HG03064 (cell line): ENCODE data around the gene VAC14.

Experiments used
- ATAC-seq: cut with Tn5 transposase; IDR thresholded peaks from one replicate; pipeline ENCODE4 v1.9.1; 2021; ENCODE audit warnings: low read depth; ENCODE audit not compliant: unreplicated experiment

Gene VAC14

DNA sequence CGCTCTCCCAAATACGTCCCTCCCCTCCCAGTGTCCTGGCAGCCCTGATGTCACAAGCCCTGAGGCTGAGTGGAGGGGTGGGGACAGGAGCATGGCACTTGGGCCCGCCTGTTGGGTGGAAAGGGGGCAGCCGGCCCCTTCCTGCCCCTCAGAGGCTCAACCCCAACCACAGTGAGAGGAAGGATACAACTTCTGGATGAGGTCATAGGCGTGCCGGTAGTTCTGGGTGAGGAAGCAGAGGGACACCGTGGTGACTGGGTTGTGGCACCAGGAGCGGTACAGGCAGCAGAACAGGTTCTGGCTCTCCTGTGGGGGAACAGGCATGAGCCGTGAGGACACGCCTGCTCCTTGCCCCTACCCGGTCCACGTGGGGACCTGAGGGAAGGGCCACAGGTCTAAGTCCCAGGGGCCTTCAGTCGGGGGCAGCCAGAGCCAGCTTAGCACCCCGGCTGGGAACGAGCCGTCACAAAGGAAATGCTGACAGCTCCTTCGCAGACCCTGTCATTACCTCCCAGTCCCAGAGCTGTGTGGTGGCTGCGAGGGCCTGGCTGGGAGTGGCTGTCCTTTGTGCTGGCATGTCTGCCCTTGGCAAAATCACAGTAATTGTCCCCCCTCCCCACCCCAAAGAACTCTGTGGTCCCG is 103.9 kb downstream of the VAC14 start:
- no peak for ATAC-seq

DNA sequence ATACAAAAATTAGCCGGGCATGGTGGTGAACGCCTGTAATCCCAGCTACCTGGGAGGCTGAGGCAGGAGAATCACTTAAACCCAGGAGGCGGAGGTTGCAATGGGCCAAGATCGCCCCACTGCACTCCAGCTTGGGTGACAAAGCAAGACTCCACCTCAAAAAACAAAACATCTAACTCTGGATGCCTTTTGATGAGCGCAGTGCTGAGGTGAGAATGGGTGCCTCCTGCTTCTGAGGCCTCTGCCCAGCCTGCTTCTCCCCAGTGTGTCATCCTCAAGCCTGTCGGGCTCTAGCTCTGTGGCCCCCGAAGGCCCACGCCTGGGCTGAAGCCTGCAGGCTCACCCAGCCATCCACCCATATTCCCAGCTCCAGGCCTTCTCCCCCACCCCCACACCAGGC is 104.6 kb downstream of the VAC14 start:
- ATAC-seq, result no peak

DNA sequence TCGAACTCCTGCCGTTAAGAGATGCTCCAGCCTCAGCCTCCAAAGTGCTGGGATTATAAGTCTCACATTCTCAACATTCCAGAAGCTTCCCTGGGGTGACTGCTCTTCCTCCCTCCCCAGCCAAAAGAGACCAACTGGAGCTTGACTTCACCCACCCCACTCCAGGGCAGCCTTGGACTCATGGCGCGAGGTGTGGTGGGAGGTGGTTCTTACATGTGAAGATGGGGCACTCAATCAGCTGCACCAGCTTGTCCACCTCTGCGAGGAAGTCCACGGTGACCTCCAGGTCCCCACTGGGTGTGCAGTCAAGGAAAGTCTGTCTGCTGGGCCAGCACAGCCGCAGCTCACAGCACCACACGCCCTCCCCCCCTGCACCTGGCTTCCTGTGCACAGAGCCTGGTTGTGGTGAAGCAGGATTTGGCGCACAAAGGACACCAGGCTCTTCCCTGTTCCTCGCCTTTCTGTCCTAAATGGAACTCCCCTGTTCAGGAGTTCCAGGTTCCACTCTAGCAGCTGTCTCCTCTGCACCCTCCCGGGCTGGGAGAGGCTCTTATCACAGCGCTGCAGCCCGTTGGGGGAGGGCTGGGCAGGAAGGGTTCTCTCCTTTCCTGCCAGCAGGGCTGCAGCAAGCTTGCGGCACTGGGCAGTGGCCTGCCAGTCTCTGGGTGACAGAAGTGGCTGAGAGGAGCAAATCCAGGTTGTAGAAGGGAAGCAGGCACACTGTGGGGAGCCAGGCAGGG is 105.5 kb downstream of the VAC14 start:
- ATAC-seq, result no peak

DNA sequence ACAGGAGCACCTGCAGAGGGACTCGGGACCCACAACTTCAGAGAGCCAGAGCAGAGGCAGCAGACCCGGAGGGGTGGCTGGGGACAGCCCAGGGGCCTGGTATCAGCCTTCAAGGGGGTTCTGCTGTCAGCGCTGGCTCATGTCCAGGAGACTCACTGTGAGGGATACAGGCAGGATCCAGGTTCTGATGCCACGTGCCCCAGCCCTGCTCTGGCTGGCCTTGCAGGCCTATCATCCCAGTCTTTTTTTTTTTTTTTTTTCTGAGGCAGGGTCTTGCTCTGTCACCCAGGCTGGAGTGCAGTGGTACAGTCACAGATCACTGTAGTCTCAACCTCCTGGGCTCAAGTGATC is 106.1 kb downstream of the VAC14 start:
- no peak for ATAC-seq

DNA sequence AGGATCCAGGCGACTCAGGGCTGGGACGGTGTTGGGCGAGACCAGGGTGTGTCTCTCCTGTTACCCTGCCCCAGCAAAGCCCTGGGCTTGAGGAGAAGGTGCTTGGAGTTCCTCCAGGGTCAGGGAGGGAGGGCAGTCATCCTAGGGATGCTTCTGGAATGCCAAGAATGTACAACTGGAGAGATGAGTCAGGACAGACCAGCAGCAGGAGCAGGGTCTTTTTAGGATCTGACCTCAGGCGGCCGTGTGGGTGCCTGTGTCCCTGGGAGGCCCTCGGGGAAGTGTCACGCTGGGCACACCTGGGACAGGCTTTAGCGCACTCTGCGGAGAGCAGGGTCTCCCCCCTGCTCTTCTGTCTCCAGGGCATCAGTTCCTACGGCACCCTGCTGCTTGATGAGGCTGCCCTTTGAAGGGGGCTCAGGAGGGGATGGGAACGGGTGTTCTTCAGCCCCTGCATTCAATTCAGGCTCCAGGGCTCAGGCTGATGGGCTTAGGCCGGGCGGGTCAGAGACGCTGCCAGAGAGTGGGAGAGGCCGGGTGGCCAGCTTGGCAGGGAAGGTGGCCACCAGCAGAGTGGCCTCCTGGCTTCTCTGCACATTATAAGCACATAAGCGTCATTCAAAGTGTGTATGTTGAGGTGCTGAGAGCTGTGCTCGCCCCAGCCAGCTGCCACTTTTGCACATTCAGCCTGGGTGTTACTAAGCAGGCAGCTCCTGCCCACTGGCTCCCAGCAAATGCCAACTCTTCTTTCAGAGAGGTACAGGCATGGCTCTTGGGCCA is 106.7 kb downstream of the VAC14 start:
- ATAC-seq, result no peak

DNA sequence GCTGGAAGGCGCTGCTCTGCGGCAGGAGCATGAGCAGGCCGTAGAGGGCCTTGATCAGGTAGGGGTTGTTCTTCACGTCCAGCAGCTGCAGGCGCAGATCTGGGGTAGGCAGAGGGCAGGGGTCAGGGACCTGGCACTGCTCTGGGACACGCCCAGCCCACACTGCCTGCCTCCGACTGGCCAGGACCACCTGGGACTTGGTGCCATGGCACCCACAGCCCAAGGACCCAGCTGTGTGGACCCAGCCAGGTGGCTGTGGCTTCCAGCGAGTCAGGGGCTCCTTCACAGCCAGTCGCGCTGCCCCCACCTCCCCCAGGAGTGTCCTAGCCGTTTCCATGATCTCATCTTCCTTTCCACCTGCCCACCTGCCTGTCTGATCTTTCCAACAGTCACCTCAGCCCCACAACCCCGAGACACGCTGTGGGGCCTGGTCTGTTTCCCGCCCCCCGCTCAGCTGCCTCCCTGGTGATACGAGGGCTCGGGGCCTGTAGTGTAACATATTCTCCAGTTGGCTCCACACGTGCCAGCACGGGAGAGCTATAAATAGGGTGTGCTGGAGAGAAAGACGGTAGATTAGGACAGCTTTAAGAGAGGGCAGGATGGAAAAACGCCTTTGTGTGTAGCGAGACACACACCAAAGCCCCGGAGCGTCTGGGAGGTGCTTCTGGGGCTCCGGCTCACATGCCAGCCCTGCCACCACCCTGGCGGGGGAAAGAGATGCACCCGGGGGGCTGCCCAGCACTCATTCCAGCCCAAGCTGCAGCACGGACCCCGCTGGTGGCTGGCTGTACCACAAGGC is 107.9 kb downstream of the VAC14 start:
- no peak for ATAC-seq

DNA sequence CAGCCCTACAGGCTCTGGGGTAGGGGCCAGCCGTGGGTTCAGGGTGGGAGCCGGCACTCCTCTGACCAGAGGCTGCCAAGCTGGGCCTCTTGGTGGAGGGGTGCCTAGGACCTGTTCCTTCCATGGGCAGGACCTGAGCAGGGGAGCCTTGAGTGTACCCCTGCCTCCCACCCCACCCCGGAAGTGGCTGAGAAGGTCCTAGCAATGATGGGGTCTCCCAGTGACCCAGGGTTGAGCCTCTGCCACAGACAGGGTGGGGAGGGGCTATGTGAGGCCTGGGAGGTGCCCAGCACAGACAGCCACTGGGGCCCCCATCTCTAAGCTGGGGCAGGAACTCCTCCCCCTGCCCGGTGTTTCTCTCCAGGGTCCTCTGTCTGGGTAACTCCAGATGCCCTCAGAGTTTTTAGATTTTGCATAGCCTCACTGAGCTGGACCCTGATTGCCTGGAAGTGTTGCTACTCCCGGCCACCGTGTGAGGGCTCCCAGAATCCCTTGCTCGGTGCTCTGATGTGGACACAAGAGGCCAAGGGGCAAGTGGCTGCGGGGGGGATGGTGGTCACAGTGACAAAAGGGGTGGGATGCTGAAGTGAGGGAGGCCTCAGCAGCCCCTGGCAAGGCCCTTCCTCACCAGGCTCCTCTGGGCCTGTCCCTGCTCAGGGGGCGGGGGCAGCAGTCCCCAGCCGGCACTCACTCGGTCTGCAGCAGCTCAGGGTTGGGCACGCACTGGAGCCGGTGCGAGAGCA is 108.7 kb downstream of the VAC14 start:
- ATAC-seq, result no peak

DNA sequence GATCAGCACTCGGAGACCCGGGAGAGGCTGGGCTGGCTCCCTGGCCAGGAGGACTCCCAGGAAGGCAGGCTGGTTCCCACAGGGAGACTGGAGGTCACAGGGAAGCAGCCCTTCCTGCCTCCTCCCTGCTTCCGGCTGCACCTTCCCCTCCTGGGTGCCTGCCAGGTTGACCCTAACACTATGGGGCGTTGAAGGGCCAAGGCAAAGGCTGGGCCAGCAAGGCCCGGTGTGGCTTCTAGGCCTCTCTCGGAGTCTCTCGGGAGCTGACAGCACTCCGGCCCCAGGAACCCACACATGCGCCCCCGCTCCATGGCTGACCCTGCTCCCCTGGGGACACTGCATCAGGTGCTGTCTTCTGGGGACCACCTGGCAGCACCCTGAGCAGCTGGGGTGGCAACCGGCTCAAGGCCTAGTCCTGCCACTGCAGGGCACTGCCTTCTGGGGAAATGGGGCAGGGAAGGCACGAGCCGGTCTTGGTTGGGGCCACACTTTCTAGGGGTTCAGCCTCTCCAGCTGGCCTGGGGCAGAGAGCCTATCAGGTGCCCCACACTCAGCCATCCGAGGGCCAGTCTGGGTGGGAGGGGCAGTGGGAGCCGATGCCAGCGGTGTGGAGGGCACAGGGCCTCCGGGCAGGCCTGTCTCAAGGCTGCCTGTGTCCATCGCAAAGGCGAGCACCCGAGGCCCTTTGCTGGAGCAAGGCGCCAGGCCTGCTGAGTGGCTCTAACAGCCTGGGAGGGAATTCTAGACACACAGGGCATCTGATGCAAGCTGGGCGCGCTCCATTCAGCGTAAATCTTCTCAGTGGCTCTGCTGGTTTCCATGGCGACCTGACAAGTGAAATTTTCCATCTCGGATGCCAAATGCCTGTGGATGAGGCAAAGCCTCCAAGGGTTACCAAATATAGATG is 109.5 kb downstream of the VAC14 start:
- ATAC-seq, result no peak

DNA sequence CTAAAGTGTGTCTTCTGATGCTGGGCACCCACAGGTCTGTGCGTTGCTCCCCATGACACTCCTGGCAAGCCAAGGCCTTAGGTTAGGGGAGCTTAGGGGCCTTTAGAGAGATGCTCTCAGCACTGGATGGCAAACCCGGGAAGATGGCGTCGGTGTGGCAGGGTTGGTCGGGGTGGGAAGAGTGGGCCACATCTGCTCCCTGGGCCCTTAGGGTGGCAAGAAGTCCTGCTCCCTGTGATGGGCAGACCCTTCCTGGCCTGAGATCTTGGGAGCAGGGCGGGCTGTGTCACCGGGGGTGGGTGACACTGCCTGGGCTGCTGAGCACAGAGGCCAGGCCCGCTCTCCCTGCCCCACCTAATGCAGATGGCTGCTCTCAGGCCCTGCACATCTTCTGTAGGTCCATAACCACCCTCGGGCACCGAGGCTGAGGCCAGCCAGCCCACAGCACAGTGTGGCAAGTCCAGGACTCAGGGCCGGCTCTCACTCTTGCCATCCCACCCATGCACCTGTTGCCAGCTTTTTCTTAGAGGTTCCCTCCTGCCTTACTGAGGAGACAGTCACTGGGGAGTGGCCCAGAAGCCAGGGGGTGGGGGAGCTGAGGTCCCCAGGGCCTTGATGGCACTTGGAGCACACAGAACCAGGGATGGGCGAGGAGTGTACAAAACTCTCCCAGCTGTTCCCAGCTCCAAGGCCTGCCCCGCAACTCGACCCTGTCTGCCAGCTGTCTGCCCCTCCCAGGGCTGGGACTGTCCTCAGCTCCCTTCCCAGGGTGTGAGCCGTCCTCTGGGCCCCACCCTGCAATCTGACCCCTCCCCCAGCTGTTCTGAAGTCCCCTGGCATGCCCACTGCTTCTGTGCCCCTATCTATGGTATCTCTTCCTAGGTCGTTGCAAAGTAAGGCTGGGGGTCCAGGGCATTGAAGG is 110.7 kb downstream of the VAC14 start:
- ATAC-seq, result no peak

DNA sequence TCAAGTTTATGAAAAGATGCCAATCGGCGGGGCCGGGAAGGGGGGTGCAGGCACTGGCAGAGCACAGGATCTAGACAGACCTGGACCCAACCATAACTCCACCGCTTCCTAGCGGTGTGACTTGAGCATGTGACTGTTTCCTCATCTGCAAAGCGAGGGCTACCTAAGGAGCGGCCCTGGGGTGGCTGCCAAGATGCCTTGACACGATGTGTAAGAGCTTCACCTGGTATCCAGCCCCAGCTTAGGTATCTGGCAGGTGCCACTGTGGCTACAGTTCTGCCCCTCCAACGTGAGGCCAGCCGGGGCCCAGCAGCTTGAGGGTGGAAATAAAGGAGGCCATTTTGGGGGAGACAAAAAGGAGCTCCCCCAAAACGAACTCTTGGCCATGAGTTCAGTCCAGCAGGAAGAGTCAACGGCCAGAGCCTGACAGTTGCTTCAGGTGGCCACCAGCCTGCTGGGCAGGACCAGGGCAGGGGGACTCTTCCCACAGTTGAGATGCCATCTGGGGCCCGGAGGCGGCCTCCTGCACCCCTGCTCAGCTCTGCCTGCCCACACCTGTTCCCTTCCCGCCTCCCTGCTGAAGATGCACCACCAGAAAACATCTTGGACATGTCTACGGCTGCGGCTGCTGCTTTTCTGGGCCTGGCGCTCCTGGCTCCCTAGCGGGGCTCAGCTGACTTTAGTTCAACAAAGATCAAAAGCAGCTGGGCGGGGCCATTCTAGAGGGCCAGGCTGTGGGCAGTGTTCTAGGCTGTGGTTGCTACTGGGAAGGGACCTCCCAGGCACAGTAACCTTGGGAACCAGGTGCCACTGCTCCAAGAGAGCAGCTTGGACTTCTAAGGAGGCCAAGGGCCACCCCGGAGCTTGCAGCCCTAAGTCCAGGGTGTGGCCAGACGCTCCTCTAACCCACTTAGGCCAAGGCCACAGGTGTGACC is 111.7 kb downstream of the VAC14 start:
- ATAC-seq, result no peak

DNA sequence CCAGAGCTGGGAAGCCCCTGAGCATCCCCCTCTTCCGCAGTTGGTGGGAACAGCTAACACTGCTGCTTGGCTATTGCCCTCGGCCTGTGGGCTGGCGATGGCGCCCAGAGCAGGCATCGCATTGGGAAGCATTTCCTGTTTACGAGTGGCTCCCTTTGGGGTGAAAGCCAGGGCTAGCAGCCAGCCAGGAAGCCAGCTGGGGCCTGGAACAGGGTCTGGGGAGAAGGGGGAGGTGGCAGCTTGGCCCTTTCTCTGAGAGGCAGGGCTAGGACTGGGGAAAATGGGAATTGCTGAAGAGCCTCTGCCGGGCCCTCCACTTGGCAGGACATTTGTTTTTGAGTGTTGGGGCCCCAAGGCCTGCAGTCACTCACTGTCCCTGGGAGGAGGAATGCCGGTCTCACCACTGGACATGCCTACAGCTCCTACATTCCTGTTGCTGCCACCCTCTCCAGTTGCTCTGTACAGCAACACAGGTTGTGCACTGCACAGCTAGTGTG is 112.7 kb downstream of the VAC14 start:
- ATAC-seq, result no peak

DNA sequence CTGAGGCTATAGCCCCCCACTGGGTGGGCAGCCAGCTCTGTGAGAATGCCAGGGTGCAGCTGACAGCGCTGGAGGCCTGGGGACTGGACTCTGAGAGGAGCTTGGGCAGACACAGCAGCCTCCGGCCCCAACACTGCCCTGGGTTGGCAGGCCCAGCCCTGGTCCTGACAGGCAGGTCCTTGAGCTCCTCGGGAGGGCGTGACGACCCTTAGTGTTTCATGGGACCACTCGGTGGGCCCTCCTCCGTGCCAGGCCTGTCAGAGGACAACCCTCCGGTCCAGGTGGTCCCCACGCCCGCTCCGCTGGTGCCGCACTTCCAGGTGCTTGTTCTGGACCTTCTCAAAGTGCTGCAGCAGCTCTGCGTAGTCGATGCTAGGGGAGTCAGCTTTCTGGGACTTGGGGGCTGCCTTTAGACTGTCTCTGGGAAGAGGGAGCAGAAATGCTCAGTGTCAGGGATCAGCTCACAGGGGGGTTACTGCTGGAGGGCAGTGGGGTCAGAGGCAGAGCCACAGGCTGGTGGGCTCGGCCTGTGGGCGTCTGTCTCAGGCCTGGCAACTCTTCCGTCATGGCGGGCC is 113.2 kb downstream of the VAC14 start:
- ATAC-seq, result no peak

DNA sequence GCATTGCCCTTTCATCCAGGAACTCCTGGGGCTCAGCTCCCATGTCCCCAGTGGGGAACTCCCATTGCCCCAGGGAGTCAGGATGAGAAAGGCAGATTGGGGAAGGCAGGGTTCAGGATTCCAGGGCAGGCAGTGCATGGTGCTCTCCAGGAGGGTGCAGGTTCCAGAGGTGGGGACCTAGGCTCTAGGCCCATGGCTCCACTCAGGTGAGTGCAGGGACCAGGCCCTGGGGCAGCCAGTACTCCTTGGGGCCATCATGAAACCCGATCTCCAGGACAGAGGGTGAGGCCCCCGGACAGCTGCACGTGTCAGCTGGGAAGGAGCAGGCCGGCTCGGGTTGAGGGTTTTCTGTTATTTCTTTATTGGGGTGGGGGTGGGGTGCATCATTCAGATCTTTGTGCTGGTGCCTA is 113.9 kb downstream of the VAC14 start:
- ATAC-seq, result no peak

DNA sequence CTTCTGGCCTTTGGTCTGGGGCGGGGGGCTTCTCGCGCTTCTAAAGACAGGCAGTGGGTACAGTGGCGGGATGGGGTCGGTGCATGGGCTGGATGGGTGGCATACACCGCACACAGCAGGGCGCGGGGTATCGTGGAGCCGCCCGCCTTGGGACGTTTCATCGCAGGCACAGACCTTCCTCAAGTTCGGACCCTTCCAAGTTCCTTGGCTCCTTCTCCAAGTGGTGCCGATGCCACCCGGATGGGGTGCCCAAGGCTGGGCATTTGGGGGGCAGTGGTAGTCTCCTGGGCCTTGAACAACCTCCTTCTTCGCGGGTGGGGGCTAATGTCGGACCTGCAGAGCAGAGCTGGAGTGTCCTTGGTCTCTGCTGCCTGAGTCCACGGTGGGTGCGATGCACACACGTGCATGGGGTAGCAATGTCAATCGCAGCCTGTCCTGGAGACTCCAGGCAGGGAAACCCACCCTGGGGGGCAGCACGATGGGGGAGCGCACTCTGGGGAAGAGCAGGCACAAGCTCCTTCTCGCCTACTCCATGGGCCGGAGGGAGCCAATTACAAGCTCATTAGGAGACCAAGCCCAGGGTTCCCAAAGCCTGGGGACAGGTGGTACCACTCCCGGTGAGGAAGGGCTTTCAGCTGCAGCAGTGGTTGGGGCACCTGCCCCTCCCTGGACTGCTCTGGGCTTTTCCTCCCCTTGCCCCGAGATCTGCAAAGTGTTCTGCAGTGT is 114.4 kb downstream of the VAC14 start:
- no peak for ATAC-seq

DNA sequence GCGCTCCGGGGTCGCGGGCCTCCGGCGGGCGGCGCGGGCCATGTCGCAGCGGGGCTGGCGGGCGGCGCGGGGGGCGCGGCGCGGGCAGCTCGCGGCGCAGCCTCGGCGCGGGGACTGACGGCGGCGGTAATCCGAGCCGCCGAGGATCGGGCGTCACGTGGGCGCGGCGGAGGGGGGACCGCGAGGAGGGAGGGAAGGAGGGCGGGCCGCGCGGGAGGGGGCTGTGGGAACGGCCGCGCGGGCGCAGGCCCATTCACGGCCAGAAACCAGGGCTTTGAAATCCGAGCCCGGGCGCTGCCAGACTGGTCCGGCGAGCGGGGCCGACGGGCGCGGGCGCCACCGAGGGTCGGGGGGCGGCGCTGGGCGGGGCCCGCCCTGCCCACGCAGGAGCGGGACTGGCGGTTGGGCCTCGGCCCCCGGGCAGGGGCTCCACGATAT is 115.0 kb downstream of the VAC14 start, which contains the start of gene MTSS2:
TSS of gene MTSS2 (minus strand) at position 116 of the 438 bp plus-strand sequence. CDS start 262 bp downstream, outside the sequence.
- ATAC-seq, result no peak
